ENCODE measurements around the gene AKAP6. TPM values are rescaled to one million over a fixed set of nuclear protein-coding genes. Genes with fewer than 3 reads are reported as not detected.

AKAP6 gene
- total RNA-seq, 3 donors from 2014 or later: 1.1 to 9.1 (median 4.6) TPM

GRCh38 chr14:32564596-32564995 is 235.5 kb downstream of the AKAP6 start:
- no peaks in the 10 kb centered on the region for H3K27me3 ChIP-seq
- no peak overlapping the region for H3K27ac ChIP-seq
- no peak overlapping the region for H3K4me3 ChIP-seq
- H3K36me3 ChIP-seq: no peaks in the 10 kb centered on the region
- intact Hi-C loops (cut with DNase I; ENCODE audit: low total_unique reads): no loop called here
- H3K9me3 ChIP-seq: no peaks in the 10 kb centered on the region
- H3K4me1 ChIP-seq: no peaks in the 10 kb centered on the region
- TF ChIP-seq CTCF (IDR thresholded peaks at IDR 0.05) (no peak), POLR2A (IDR thresholded peaks at IDR 0.05) (no peak), POLR2AphosphoS5 (IDR thresholded peaks at IDR 0.05) (no peak)
- no peak for DNase-seq (ENCODE audit: low spot score in 2 of 2)

- intact Hi-C loops (cut with DNase I; ENCODE audit: low total_unique reads): no loop called here
- H3K27me3 ChIP-seq: no peaks in the 10 kb centered on the region
- no peak for DNase-seq (ENCODE audit: low spot score in 2 of 2)
- H3K36me3 ChIP-seq: no peaks in the 10 kb centered on the region
- no peaks in the 10 kb centered on the region for H3K4me1 ChIP-seq
- H3K4me3 ChIP-seq: no peak overlapping the region
- no peaks in the 10 kb centered on the region for H3K9me3 ChIP-seq
- H3K27ac ChIP-seq: no peak overlapping the region
- TF ChIP-seq POLR2A (IDR thresholded peaks at IDR 0.05) (no peak), POLR2AphosphoS5 (IDR thresholded peaks at IDR 0.05) (no peak), CTCF (IDR thresholded peaks at IDR 0.05) (no peak)
These were observed 236.2 kb downstream of the AKAP6 start for GRCh38 chr14:32565256-32565655.

- Histone ChIP-seq H3K36me3 (no peaks in the 10 kb centered on the region), H3K9me3 (no peaks in the 10 kb centered on the region), H3K4me1 (no peaks in the 10 kb centered on the region), H3K27me3 (no peaks in the 10 kb centered on the region), H3K4me3 (no peak overlapping the region), H3K27ac (no peak overlapping the region)
- no peak for DNase-seq (ENCODE audit: low spot score in 2 of 2)
- TF ChIP-seq CTCF (IDR thresholded peaks at IDR 0.05) (no peak), POLR2AphosphoS5 (IDR thresholded peaks at IDR 0.05) (no peak), POLR2A (IDR thresholded peaks at IDR 0.05) (no peak)
- intact Hi-C loops (cut with DNase I; ENCODE audit: low total_unique reads): no loop called here
These were observed 238.7 kb downstream of the AKAP6 start for GRCh38 chr14:32567543-32568384.

GRCh38 chr14:32571551-32571950 is 242.5 kb downstream of the AKAP6 start:
- no peaks in the 10 kb centered on the region for H3K9me3 ChIP-seq
- no peaks in the 10 kb centered on the region for H3K4me1 ChIP-seq
- H3K27me3 ChIP-seq: no peaks in the 10 kb centered on the region
- H3K36me3 ChIP-seq: no peaks in the 10 kb centered on the region
- intact Hi-C loops (cut with DNase I; ENCODE audit: low total_unique reads): loop anchor here (10.0 kb wide), 1 partner anchor 1213 kb away; no protein-coding TSS in a partner anchor
- TF ChIP-seq POLR2A (IDR thresholded peaks at IDR 0.05): no peak
- TF ChIP-seq CTCF (IDR thresholded peaks at IDR 0.05): no peak
- H3K27ac ChIP-seq: no peak overlapping the region
- no peak for DNase-seq (ENCODE audit: low spot score in 2 of 2)
- H3K4me3 ChIP-seq: no peak overlapping the region

- no peak for DNase-seq (ENCODE audit: low spot score in 2 of 2)
- Histone ChIP-seq H3K4me1 (no peaks in the 10 kb centered on the region), H3K4me3 (no peak overlapping the region), H3K9me3 (no peaks in the 10 kb centered on the region), H3K27me3 (no peaks in the 10 kb centered on the region), H3K27ac (no peak overlapping the region), H3K36me3 (no peaks in the 10 kb centered on the region)
- no peak for TF ChIP-seq POLR2A (IDR thresholded peaks at IDR 0.05)
- intact Hi-C loops (cut with DNase I; ENCODE audit: low total_unique reads): loop anchor here (10.0 kb wide), 1 partner anchor 1213 kb away; no protein-coding TSS in a partner anchor
These were observed 243.1 kb downstream of the AKAP6 start for GRCh38 chr14:32571995-32572866.
